Bronchial epithelial cell (primary cell): ENCODE data around the gene FAM124A. TPM values are rescaled to one million over a fixed set of nuclear protein-coding genes. Genes with fewer than 3 reads are reported as not detected.

ENCODE experiments used
- DNase-seq: peaks from one replicate; pipeline ENCODE4 v3.0.0-alpha.2; 2010; ENCODE audit warnings: low read depth
- FAIRE-seq: peaks from 2 replicates; lab custom pipeline; 2011; peaks lifted over from hg19 to GRCh38; lab: Jason Lieb, UNC
- H3K27me3 ChIP-seq: 2 replicates; pipeline ENCODE4 v1.5.1; 2011; ENCODE audit warnings: low read length; ENCODE audit not compliant: control insufficient read depth, insufficient read depth
- H3K36me3 ChIP-seq: 2 replicates; pipeline ENCODE4 v1.5.1; 2011; ENCODE audit warnings: low read length; ENCODE audit not compliant: control insufficient read depth, insufficient read depth
- H3K4me3 ChIP-seq: 2 replicates; pipeline ENCODE4 v1.5.1; 2011; ENCODE audit warnings: mild to moderate bottlenecking, low read depth, low read length, control low read depth
- total RNA-seq: library from RNA; depleted of rRNA; stranded (reverse); fragments of >200 nt; gene quantifications from 2 replicates; pipeline ENCODE4 v1.2.1, GENCODE V29; 2014
- TF ChIP-seq, protein P1 (sequence below): IDR thresholded peaks from 2 replicates; pipeline ENCODE4 v1.5.1; 2011; ENCODE audit warnings: mild to moderate bottlenecking, moderate library complexity, low read length, control low read depth, inconsistent platforms; ENCODE audit not compliant: insufficient read depth, severe bottlenecking

FAM124A gene
- total RNA-seq, 1 donor from 2014 or later = not detected

DNA sequence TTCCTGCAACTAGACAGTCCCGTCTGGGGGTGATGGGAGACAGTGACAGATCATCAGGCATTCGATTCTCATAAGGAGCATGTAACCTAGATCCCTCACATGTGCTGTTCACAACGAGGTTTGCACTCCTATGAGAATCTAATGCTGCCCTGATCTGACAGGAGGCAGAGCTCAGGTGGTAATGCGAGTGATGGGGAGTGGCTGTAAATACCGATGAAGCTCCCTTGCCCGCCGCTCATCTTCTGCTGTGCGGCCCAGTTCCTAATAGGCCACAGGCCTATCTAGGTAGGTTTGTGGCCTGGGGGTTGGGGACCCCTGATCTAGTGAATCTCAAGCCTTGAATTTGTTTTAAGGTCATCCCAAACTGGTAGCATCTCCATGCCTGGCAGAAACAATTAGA is 27.3 kb upstream of the FAM124A start:
- no peak for FAIRE-seq

DNA sequence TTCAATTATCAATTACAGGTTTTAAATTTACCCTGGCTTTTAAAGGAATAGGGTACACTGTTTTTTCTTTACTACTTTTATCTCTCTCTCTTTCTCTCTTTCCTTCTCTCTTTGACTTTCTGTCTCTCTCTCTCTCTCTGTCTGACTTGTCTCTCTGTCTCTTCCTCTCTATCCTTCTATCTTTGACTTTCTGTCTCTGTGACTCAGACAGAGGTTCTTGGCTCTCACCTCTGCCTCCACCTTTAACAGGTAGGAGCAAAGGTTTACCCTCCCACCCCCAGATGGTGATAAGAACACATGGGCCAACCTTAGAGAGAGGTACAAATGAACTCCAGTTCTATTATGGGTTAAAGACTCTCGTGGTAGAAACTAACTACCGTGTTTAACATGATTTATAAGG is 20.3 kb upstream of the FAM124A start:
- H3K4me3 ChIP-seq = no peak overlapping the region
- TF ChIP-seq, protein P1, sequence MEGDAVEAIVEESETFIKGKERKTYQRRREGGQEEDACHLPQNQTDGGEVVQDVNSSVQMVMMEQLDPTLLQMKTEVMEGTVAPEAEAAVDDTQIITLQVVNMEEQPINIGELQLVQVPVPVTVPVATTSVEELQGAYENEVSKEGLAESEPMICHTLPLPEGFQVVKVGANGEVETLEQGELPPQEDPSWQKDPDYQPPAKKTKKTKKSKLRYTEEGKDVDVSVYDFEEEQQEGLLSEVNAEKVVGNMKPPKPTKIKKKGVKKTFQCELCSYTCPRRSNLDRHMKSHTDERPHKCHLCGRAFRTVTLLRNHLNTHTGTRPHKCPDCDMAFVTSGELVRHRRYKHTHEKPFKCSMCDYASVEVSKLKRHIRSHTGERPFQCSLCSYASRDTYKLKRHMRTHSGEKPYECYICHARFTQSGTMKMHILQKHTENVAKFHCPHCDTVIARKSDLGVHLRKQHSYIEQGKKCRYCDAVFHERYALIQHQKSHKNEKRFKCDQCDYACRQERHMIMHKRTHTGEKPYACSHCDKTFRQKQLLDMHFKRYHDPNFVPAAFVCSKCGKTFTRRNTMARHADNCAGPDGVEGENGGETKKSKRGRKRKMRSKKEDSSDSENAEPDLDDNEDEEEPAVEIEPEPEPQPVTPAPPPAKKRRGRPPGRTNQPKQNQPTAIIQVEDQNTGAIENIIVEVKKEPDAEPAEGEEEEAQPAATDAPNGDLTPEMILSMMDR = no peak
- H3K27me3 ChIP-seq = peaks cover 2% of the 10 kb centered on the region
- FAIRE-seq = no peak
- H3K36me3 ChIP-seq = no peaks in the 10 kb centered on the region
- no peak for DNase-seq

More for the DNA sequence above, 27.3 kb upstream of the FAM124A start:
- TF ChIP-seq, protein P1 = no peak
- Histone ChIP-seq H3K36me3 (no peaks in the 10 kb centered on the region), H3K4me3 (no peak overlapping the region), H3K27me3 (no peaks in the 10 kb centered on the region)
- DNase-seq = no peak

DNA sequence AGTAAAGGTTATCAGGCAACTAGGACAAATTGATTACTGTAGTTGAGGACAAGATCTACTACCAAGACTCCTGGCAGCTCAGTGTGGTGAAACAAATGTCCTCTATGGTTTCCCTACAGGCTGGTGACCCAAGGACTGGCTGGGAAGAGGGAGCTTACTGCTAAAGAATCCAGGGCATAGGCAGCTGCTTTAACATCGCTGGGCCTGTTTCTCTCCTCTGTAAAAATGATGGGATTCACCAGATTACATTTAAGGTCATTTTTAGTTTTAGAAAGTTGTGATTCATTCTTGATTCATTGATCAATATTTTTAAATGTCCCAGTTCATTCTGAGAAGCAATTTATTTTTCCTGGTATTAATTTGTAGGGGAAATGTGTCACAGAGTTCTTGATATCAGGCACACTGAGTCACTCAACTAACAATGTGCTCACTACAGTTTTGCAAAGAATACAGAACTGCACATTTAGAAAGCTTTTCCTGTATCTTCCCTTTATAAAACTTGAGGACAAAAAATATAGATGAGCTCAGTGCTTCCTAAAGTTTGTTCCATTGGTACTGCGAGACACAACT is 19.6 kb upstream of the FAM124A start:
- Histone ChIP-seq H3K4me3 (no peak overlapping the region), H3K36me3 (no peaks in the 10 kb centered on the region), H3K27me3 (peaks cover 2% of the 10 kb centered on the region)
- DNase-seq = peak; percentile 13
- FAIRE-seq = no peak
- TF ChIP-seq, protein P1 = no peak

GRCh38 chr13:51206584-51206983 is 15.6 kb upstream of the FAM124A start:
- FAIRE-seq (no peak), DNase-seq (no peak)
- no peak overlapping the region for H3K4me3 ChIP-seq
- H3K36me3 ChIP-seq = no peaks in the 10 kb centered on the region
- TF ChIP-seq, protein P1 = no peak
- H3K27me3 ChIP-seq = peaks cover 2% of the 10 kb centered on the region

- DNase-seq = no peak
- FAIRE-seq = no peak
- no peaks in the 10 kb centered on the region for H3K36me3 ChIP-seq
- no peak overlapping the region for H3K4me3 ChIP-seq
- TF ChIP-seq, protein P1 = no peak
- H3K27me3 ChIP-seq = peaks cover 2% of the 10 kb centered on the region
Observed at GRCh38 chr13:51207881-51208280, 14.3 kb upstream of the FAM124A start.

GRCh38 chr13:51208716-51209115 is 13.5 kb upstream of the FAM124A start:
- FAIRE-seq (no peak), DNase-seq (no peak)
- H3K27me3 ChIP-seq = peaks cover 2% of the 10 kb centered on the region
- TF ChIP-seq, protein P1 = no peak
- H3K4me3 ChIP-seq = no peak overlapping the region
- no peaks in the 10 kb centered on the region for H3K36me3 ChIP-seq
